HG03521 (cell line): ENCODE results near the gene RNF151.

ENCODE experiments used
- ATAC-seq: cut with Tn5 transposase; IDR thresholded peaks from one replicate; pipeline ENCODE4 v1.9.1; 2021; ENCODE audit warnings: mild to moderate bottlenecking, moderate library complexity; ENCODE audit not compliant: unreplicated experiment

The RNF151 gene

GRCh38 chr16:1976951-1977874 lies 10.6 kb downstream of the RNF151 start:
- no peak for ATAC-seq

DNA sequence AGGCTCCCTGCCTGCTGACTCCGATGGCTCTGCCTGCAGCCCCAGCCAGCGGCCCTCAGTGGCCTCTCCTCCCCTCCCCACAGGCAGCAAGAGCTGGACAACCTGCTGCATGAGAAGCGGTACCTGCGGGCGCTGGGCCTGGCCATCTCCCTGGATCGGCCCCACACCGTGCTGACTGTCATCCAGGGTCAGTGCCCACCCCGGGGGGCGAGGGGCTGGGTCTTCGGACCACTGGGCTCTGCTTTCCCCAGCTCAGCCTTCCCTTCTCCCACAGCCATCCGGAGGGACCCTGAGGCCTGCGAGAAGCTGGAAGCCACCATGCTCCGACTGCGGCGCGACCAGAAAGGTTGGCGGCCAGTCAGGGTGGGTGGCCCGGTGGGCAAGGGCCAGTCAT lies 11.2 kb downstream of the RNF151 start:
- no peak for ATAC-seq

DNA sequence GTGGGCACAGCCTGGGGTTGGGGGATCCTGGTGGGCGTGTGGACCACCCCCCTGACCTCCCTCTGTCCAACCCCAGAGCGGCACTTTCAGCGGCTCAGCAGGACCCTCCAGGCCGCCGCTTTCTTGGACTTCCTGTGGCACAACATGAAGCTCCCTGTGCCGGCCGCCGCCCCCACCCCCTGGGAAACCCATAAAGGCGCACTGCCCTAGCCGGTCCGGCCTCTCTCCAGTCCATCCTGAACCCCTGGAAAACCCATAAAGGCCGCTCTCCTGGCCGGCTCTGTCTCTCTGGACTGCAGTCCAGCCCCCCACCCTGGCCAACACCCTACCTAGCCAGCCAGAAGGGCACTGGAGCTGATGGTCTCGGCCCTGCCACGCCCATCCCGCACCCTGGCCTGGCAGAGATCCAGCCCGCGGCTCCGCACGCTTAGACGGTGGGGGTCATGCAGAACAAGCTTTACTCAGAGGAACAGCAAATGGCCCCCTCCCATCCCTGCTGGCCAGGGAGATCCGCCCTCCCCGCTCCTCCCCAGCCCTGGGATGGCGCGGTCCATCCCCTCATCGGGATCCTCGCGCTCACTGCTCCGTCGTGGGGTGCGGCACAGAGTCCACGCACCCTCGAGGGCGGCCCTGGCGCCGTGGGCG lies 11.9 kb downstream of the RNF151 start:
- no peak for ATAC-seq

DNA sequence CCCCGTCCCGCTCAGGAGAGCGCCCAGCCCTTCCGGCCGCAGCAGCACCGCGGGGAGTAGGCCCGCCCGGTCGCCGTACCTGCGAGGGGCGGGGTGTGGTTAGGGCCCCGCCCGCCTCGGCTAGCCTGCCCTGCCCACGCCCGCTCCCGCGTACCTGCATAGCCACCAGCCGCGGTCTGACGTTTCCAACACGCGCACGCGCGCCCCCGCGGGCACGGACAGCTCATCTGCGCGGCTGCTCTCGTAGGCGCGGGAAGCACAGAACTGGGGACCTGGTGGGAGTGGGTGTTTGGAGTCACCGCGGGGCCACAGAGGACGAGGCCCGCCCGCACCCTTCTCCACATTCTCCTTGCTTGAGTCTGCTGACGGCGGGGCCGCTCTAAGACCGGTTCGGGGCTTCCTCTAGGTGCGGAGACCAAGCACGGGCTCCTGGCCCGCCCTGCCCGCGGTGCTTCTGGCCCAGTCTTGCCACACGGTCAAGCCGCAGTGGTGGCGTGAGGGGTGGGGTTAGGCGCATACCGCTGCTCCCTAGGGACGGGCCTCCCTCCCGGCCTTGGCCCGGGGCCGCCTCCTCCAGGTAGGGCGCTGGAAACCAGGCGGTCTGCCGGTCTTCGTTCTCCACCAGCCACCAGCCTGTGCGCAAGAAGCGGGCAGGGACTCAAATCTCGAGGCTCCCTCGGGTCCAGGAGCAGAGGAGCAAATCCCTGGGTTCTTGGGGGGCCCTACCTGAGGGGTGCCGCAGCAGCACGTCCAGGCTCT lies 12.8 kb downstream of the RNF151 start:
- ATAC-seq: no peak

DNA sequence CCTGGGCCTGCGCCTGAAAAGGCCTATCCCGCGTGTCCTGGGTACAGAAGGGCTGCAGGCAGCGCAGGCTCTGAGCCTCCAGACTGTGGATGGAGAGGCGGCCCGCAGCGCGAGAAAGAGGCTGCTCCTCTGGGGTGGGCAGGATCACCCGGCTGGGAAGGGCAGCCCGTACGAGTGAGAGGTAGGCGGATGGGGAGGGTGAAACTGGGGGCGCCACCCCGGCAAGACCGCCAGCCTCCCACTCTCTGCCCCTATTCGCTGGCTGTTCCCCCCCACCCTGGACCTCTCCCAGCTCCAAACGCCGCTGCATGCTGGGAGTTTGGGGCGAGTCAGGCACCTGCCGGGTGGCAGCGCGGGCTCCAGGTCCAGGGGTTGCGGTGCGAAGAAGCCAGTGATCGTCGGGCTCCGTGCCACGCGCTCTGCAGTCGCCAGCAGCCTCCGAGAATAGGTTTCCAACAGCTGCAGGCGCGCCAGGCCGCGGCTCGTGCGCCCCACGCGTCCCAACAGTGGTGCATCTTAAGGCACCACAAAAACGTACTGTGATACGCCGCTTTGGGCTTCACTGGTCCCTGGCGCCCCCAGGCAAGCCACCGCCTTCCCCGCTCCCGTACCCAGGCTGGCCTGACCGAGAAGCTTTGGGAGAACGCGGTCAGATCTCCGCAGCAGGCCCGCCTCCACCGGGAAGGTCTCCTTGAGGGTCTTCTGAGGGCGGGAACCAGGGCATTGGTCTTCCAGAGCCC lies 13.5 kb downstream of the RNF151 start:
- ATAC-seq: no peak

DNA sequence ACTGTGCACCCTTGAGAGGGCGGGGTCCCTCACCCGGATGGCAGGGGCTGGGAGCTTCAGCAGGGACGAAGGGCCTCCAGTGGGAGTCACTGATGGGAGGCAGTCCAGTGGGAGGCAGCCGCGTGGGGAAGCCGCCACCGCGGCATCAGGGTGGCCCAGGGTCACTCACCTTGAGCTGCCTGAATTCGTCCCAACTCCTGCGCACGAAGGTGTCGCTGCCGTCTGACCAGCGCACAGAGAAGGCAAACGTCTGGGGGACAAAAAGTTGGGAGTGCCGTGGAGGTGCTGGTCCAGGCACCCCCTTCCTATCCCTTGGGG lies 14.1 kb downstream of the RNF151 start:
- ATAC-seq: no peak

DNA sequence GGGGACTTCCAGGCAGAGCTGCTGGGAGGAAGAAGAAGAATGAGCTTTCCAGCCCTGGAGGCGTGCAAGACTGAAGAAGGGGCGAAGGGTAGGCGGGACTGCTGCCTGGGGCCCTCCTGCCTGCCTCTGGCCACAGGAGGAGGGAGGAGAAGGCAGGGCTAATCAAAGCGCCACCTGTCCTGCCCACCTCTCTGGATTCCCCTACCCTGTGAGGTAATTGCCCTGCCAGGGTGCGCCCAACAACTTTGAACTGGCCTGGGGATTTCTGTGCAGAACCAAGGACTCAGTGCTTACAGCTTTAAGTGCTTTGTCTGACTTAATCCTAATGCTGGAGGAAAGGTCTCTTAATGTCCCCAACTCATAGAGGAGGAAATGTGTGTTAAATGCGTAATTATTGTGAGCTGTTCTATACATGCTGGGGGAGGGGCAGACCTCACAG lies 14.8 kb downstream of the RNF151 start, which contains the start of gene NOXO1:
Gene NOXO1 (minus strand): TSS at position 72 of the 439 bp plus-strand sequence. CDS start 290 bp downstream, outside the sequence.
- no peak for ATAC-seq

- ATAC-seq: no peak
These were observed 15.4 kb downstream of the RNF151 start for GRCh38 chr16:1982013-1982433.

DNA sequence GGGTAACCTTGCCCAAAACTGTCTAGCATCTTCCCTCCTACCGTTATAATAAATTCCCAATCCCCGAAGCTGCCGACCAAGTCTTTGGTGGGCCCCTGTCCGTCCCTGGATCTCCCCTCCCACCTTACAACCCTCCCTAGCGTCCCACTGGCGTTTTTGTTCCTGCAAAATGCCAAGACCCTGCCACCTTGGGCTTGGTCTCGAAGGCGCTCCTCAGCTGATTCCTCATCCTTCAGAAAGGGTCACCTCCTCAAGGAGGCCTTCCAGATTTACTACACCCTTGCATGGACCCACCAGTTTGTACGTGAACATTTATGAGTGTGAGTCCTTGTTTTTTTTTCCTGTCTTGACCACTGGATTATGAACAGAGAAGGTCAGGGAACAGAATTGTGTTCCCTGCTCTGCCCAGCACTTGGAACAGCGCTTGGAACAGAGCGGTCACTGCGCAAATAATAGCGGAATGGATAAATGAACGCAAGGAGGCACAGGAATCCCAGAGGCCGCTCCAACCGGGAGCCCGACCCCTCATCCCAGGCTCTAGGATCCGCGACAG lies 16.4 kb downstream of the RNF151 start:
- ATAC-seq: no peak

GRCh38 chr16:1983544-1984346 lies 17.1 kb downstream of the RNF151 start, which contains the start of gene GFER:
GFER (plus strand) TSS chr16:1984193; CDS start chr16:1984219, 26 bp downstream.
- ATAC-seq: peak; percentile 79

- no peak for ATAC-seq
These were observed 17.9 kb downstream of the RNF151 start for GRCh38 chr16:1984347-1985225.

- ATAC-seq: no peak
These were observed 19.0 kb downstream of the RNF151 start for GRCh38 chr16:1985466-1986150.

- ATAC-seq: no peak
These were observed 20.5 kb downstream of the RNF151 start for GRCh38 chr16:1987198-1987597.

- ATAC-seq: no peak
These were observed 22.8 kb downstream of the RNF151 start, which contains the start of gene SYNGR3 for GRCh38 chr16:1989209-1990100. SYNGR3 (plus strand) TSS chr16:1989970; CDS start chr16:1990103, 133 bp downstream.

DNA sequence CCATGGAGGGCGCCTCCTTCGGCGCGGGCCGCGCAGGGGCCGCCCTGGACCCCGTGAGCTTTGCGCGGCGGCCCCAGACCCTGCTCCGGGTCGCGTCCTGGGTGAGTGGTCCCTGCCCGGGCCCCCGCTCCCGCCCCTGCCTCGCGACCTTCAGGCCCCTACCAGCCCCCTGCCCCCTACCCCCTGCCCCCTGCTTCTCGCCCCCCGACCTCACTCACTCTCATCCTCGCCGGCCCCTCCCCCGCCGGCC lies 23.4 kb downstream of the RNF151 start:
- no peak for ATAC-seq

DNA sequence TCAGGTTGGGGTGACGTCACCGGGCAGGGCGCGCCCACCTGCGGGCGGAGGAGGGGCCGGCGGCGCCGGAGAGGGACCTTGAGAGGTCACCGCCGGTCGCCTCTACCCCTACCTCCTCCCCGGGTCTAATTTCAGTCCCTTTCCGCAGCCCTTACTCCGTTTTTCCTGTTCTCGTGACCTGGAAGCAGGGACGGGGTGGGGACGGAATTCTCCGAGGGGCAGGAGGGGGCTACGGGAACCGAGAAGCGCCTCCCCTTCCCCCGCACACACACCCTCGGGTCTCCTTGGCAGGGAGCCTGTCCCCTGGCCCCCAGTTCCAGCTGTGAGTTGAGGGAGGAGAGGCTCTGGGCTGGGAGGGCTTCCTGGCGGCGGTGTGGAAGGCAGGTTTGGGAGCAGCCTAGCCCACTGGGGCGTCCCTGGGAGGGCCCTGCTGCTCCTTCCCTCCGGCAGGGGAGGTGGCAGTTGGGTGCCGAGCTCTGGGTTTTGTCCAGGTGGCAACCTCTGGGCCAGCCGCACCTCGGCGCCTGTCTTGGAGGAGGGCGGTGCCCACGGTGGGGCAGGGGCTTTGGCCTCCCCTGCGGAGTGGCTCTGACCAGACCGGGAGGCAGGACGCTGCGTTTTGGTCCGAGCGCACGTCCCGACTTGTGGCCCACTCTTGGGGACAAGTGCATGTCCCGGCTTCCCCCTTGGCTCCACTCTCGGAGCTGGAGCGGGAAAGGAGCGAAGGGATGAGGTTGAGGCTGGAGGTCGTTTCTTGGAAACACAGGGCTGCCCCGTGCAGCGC lies 23.9 kb downstream of the RNF151 start:
- ATAC-seq: no peak
